Measurements from ENCODE around the gene RPS6KA2.

RPS6KA2 gene

GRCh38 chr6:166627033-166627874, at the start of gene RPS6KA2:
Gene RPS6KA2 (minus strand): TSS chr6:166627251. CDS start chr6:166627019, 232 bp downstream.
- no peak for TF ChIP-seq CTCF (IDR thresholded peaks at IDR 0.05; ENCODE audit: low read depth, low read length, missing control alignments)
- H3K4me3 ChIP-seq (ENCODE audit: low read depth, low read length): peak within 1 kb of the TSS; percentile 80

GRCh38 chr6:166676270-166676860, 49.3 kb upstream of the RPS6KA2 start:
- H3K27me3 ChIP-seq (replicated peaks): peaks cover 2% of the 10 kb centered on the region
- in situ Hi-C loops (cut with HindIII; ENCODE audit: low pct_ligation_motif_present, low sequenced_read_pairs): no loop called here
- TF ChIP-seq CTCF (IDR thresholded peaks at IDR 0.05; ENCODE audit: low read depth, low read length, missing control alignments): no peak
- DNase-seq: no peak
- H3K36me3 ChIP-seq (replicated peaks): no peaks in the 10 kb centered on the region
- no peak overlapping the region for H3K4me3 ChIP-seq (ENCODE audit: low read depth, low read length)
- H3K27ac ChIP-seq: no peak overlapping the region

More at GRCh38 chr6:166627033-166627874, at the start of gene RPS6KA2:
- in situ Hi-C loops (cut with HindIII; ENCODE audit: low pct_ligation_motif_present, low sequenced_read_pairs): no loop called here
- Histone ChIP-seq H3K36me3 (replicated peaks) (no peaks in the 10 kb centered on the region), H3K27ac (peak within 1 kb of the TSS; percentile 91), H3K27me3 (replicated peaks) (no peaks in the 10 kb centered on the region)
- DNase-seq: peak; percentile 100

- in situ Hi-C loops (cut with HindIII; ENCODE audit: low pct_ligation_motif_present, low sequenced_read_pairs): no loop called here
- no peaks in the 10 kb centered on the region for H3K36me3 ChIP-seq (replicated peaks)
Observed at GRCh38 chr6:166675736-166676135, 48.7 kb upstream of the RPS6KA2 start.

GRCh38 chr6:166673309-166673708, 46.3 kb upstream of the RPS6KA2 start:
- Histone ChIP-seq H3K27ac (no peak overlapping the region), H3K4me3 (ENCODE audit: low read depth, low read length) (no peak overlapping the region), H3K36me3 (replicated peaks) (no peaks in the 10 kb centered on the region), H3K27me3 (replicated peaks) (peaks cover 2% of the 10 kb centered on the region)
- in situ Hi-C loops (cut with HindIII; ENCODE audit: low pct_ligation_motif_present, low sequenced_read_pairs): no loop called here
- TF ChIP-seq CTCF (IDR thresholded peaks at IDR 0.05; ENCODE audit: low read depth, low read length, missing control alignments): no peak
- DNase-seq: no peak

More at GRCh38 chr6:166675736-166676135, 48.7 kb upstream of the RPS6KA2 start:
- no peak for DNase-seq
- TF ChIP-seq CTCF (IDR thresholded peaks at IDR 0.05; ENCODE audit: low read depth, low read length, missing control alignments): no peak
- Histone ChIP-seq H3K4me3 (ENCODE audit: low read depth, low read length) (no peak overlapping the region), H3K27ac (no peak overlapping the region), H3K27me3 (replicated peaks) (peaks cover 2% of the 10 kb centered on the region)

- in situ Hi-C loops (cut with HindIII; ENCODE audit: low pct_ligation_motif_present, low sequenced_read_pairs): no loop called here
- DNase-seq: no peak
- H3K27me3 ChIP-seq (replicated peaks): peaks cover 2% of the 10 kb centered on the region
- TF ChIP-seq CTCF (IDR thresholded peaks at IDR 0.05; ENCODE audit: low read depth, low read length, missing control alignments): no peak
- H3K27ac ChIP-seq: no peak overlapping the region
- no peaks in the 10 kb centered on the region for H3K36me3 ChIP-seq (replicated peaks)
- H3K4me3 ChIP-seq (ENCODE audit: low read depth, low read length): no peak overlapping the region
Observed at GRCh38 chr6:166672624-166673206, 45.7 kb upstream of the RPS6KA2 start.

Data from brain microvascular endothelial cell (primary cell).